Activated T-helper 17 cell treated with anti-CD3 and anti-CD28 coated beads, Interleukin-2, amount 50 U/mL, for 72 hours (primary cell): Measurements from ENCODE around the gene MAP3K4. TPM values are rescaled to one million over a fixed set of nuclear protein-coding genes. Genes with fewer than 3 reads are reported as not detected.
"Not testable (repeated sequence)": the region's sequence is repeated elsewhere in the genome, so short reads cannot be mapped to it uniquely, and the experiment has no call there.

Experiments used
- ATAC-seq: fragments of 150-1000 bp; cut with Tn5 transposase; replicated peaks from 2 replicates; pipeline ENCODE4 v1.10.0; 2021; ENCODE audit warnings: mild to moderate bottlenecking, moderate library complexity
- H3K27ac Mint-ChIP-seq: one replicate; pipeline ENCODE4 v1.8.0; 2022; ENCODE audit warnings: mixed read lengths
- H3K27me3 Mint-ChIP-seq: one replicate; pipeline ENCODE4 v1.8.0; 2022; ENCODE audit warnings: mixed read lengths
- H3K36me3 Mint-ChIP-seq: one replicate; pipeline ENCODE4 v1.8.0; 2022; ENCODE audit warnings: low read depth, mild to moderate bottlenecking, mixed read lengths
- H3K4me1 Mint-ChIP-seq: one replicate; pipeline ENCODE4 v1.8.0; 2022; ENCODE audit warnings: mixed read lengths
- H3K4me3 Mint-ChIP-seq: one replicate; pipeline ENCODE4 v1.8.0; 2022; ENCODE audit warnings: mild to moderate bottlenecking, mixed read lengths
- H3K9me3 Mint-ChIP-seq: one replicate; pipeline ENCODE4 v1.8.0; 2022; ENCODE audit warnings: mixed read lengths
- total RNA-seq, 2 donors: library from RNA; stranded (reverse); gene quantifications; one replicate each; pipeline ENCODE4 v1.2.3, GENCODE V29; 2022

Gene MAP3K4
- total RNA-seq, 2 donors from 2014 or later = 76.1 to 97.9 TPM

DNA sequence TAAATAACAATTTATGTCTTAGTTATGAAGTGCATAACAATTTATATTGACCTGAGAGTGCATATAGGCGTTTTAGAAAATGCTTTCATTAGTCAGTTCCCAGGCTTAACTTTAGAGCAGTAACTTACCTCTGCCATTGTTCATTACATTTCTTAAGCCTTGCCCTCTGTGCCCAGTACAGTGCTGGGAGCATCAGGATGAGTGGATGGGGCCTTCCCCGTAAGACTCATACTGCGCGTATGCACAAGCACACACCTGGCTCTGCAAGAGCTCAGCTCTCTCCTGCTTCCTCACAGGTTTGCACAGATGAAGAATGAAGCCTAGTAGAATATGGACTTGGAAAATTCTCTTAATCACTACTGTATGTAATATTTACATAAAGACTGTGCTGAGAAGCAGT is 125.0 kb downstream of the MAP3K4 start:
- Mint-ChIP-seq H3K27me3 (no peaks in the 10 kb centered on the region), H3K36me3 (peaks cover 100% of the 10 kb centered on the region), H3K9me3 (no peaks in the 10 kb centered on the region), H3K4me3 (peak overlapping the region; percentile 50), H3K4me1 (peaks cover 30% of the 10 kb centered on the region), H3K27ac (peak overlapping the region; percentile 94)
- ATAC-seq = peak; percentile 53

DNA sequence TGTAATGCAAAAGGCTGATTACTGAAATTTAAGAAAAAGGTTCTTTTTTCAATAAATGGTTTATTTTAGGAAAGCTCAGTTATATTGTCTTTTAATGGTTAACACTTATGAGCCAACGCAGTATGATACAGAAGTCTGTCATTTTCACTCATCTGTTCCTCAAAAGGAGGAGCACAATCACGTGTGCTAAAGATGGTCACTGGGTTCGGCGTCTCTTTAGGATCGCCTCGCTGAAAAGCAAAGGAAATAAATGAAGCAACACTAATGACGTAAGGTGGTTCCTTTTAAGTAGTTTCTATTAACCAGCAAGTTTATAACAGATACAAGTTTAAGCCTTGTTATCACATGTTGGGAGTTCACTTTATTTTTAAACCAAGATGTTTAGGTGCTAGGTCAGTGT is 125.7 kb downstream of the MAP3K4 start:
- Mint-ChIP-seq H3K4me1 (peaks cover 23% of the 10 kb centered on the region), H3K9me3 (no peaks in the 10 kb centered on the region), H3K27me3 (no peaks in the 10 kb centered on the region), H3K36me3 (peaks cover 100% of the 10 kb centered on the region), H3K4me3 (no peak overlapping the region), H3K27ac (no peak overlapping the region)
- no peak for ATAC-seq

GRCh38 chr6:161117942-161118341 is 126.4 kb downstream of the MAP3K4 start:
- no peak for ATAC-seq
- H3K4me3 Mint-ChIP-seq = no peak overlapping the region
- no peaks in the 10 kb centered on the region for H3K9me3 Mint-ChIP-seq
- peaks cover 100% of the 10 kb centered on the region for H3K36me3 Mint-ChIP-seq
- H3K4me1 Mint-ChIP-seq = peaks cover 17% of the 10 kb centered on the region
- H3K27ac Mint-ChIP-seq = no peak overlapping the region
- no peaks in the 10 kb centered on the region for H3K27me3 Mint-ChIP-seq

DNA sequence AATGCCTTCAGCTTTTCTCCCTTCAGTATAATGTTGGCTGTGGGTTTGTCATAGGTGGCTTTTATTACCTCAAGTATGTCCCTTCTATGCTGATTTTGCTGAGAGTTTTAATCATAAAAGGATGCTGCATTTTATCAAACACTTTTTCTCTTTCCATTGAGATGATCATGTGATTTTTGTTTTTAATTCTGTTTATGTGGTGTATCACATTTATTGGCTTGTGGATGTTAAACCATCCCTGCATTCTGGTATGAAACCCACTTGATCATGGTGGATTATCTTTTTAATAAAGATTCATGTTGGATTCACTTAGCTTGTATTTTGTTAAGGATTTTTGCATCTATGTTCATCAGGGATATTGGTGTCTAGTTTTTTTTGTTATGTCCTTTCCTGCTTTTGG is 131.8 kb downstream of the MAP3K4 start:
- not testable (repeated sequence) for H3K4me3 Mint-ChIP-seq, H3K27me3 Mint-ChIP-seq, ATAC-seq, H3K9me3 Mint-ChIP-seq, H3K27ac Mint-ChIP-seq
- peaks cover 97% of the 10 kb centered on the region for H3K36me3 Mint-ChIP-seq
- peaks cover 25% of the 10 kb centered on the region for H3K4me1 Mint-ChIP-seq

DNA sequence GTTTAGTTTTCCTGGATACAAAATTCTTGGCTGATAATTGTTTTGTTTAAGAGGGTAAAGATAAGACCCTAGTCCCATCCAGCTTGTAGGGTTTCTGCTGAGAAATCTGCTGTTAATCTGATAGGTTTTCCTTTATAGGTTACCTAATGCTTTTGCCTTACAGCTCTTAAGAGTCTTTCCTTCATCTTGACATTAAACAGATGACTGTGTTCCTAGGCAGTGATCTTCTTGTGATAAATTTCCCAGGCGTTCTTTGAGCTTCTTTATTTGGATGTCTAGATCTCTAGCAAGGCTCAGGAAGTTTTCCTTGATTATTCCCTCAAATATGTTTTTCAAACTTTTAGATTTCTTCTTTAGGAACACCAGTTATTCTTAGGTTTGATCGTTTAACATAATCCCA is 134.0 kb downstream of the MAP3K4 start:
- peaks cover 9% of the 10 kb centered on the region for H3K9me3 Mint-ChIP-seq
- H3K27ac Mint-ChIP-seq = peak overlapping the region; percentile 61
- no peak overlapping the region for H3K4me3 Mint-ChIP-seq
- H3K27me3 Mint-ChIP-seq = no peaks in the 10 kb centered on the region
- no peak for ATAC-seq
- peaks cover 96% of the 10 kb centered on the region for H3K36me3 Mint-ChIP-seq
- H3K4me1 Mint-ChIP-seq = peaks cover 36% of the 10 kb centered on the region

- Mint-ChIP-seq H3K36me3 (peaks cover 84% of the 10 kb centered on the region), H3K27ac (peak overlapping the region; percentile 95), H3K27me3 (no peaks in the 10 kb centered on the region), H3K4me1 (peaks cover 36% of the 10 kb centered on the region), H3K4me3 (peak overlapping the region; percentile 68), H3K9me3 (peaks cover 9% of the 10 kb centered on the region)
- no peak for ATAC-seq
These were observed 135.6 kb downstream of the MAP3K4 start for GRCh38 chr6:161127071-161127740.

GRCh38 chr6:161128230-161128629 is 136.7 kb downstream of the MAP3K4 start:
- Mint-ChIP-seq H3K27ac (peak overlapping the region; percentile 95), H3K27me3 (no peaks in the 10 kb centered on the region), H3K36me3 (peaks cover 80% of the 10 kb centered on the region), H3K4me3 (peak overlapping the region; percentile 68), H3K4me1 (peaks cover 36% of the 10 kb centered on the region), H3K9me3 (peaks cover 9% of the 10 kb centered on the region)
- peak; percentile 70 for ATAC-seq

- Mint-ChIP-seq H3K27me3 (no peaks in the 10 kb centered on the region), H3K4me1 (peaks cover 36% of the 10 kb centered on the region), H3K27ac (peak overlapping the region; percentile 95), H3K36me3 (peaks cover 74% of the 10 kb centered on the region), H3K4me3 (peak overlapping the region; percentile 68), H3K9me3 (peaks cover 9% of the 10 kb centered on the region)
- ATAC-seq = peak; percentile 82
These were observed 137.2 kb downstream of the MAP3K4 start for GRCh38 chr6:161128680-161129196.

GRCh38 chr6:161130541-161130940 is 139.0 kb downstream of the MAP3K4 start:
- ATAC-seq = no peak
- H3K4me3 Mint-ChIP-seq = no peak overlapping the region
- peaks cover 65% of the 10 kb centered on the region for H3K36me3 Mint-ChIP-seq
- H3K9me3 Mint-ChIP-seq = no peaks in the 10 kb centered on the region
- peaks cover 25% of the 10 kb centered on the region for H3K4me1 Mint-ChIP-seq
- peak overlapping the region; percentile 95 for H3K27ac Mint-ChIP-seq
- no peaks in the 10 kb centered on the region for H3K27me3 Mint-ChIP-seq

DNA sequence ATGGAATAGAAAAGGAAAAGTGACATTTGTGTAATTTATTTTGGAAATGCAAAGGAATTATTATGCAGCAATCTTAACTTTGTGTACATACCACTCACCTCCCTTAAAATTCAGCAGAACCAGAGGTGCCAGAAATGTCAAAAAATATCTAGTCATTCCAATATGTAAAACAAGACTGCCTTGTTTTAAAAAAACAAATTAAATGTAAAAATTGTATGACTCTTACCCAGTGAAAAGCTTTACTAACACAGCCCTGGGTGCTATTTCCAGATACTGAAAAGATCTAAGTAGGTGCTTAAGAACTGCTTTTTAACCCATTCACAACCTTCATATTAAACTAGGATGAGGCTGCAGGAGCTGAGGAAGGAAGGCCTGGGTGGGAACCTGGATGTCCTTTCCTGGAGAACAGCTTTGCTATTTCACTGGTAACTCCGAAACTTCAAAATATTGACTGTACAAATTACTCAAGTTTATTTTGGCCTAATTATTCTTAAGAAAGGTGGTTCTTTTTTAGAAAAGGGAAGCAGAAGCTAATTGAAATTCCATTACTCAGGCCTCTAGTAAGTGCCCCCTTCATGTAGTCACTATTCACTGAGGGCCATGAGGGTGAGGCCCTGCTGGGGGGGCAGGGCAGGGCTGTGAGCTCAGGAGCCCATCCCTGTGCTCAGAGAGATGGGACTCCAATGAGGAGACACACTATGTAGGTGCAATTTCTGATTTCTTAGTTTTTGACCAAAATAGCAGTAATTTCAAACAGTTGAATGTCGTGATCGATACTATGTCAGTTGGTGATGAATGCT is 139.6 kb downstream of the MAP3K4 start:
- Mint-ChIP-seq H3K27ac (peak overlapping the region; percentile 36), H3K36me3 (peaks cover 65% of the 10 kb centered on the region), H3K9me3 (no peaks in the 10 kb centered on the region), H3K27me3 (no peaks in the 10 kb centered on the region), H3K4me3 (no peak overlapping the region), H3K4me1 (peaks cover 26% of the 10 kb centered on the region)
- no peak for ATAC-seq

DNA sequence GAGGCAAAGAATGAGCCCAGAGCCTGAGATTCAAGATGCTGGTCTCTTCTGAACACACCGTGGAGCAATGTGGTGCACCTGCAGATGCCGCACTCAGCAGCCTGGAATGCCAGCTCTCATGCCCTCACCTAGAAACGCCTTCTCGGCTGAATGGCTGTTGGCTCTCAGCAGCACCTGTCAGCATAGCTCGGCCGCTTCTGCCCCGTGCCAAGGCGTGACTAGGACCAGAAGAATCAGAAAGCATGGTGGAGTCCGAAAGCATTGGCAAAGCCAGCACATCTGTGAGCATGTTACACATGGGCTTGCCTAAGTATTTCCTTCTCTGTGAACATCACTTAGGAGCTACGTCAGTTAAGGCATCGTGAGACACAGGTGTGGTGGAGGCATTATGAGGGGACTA is 140.8 kb downstream of the MAP3K4 start:
- H3K36me3 Mint-ChIP-seq = peaks cover 65% of the 10 kb centered on the region
- H3K4me3 Mint-ChIP-seq = no peak overlapping the region
- H3K4me1 Mint-ChIP-seq = peaks cover 31% of the 10 kb centered on the region
- H3K9me3 Mint-ChIP-seq = no peaks in the 10 kb centered on the region
- H3K27ac Mint-ChIP-seq = no peak overlapping the region
- ATAC-seq = no peak
- no peaks in the 10 kb centered on the region for H3K27me3 Mint-ChIP-seq

- no peak overlapping the region for H3K4me3 Mint-ChIP-seq
- no peak overlapping the region for H3K27ac Mint-ChIP-seq
- no peaks in the 10 kb centered on the region for H3K9me3 Mint-ChIP-seq
These were observed 142.4 kb downstream of the MAP3K4 start for GRCh38 chr6:161133963-161134362.

DNA sequence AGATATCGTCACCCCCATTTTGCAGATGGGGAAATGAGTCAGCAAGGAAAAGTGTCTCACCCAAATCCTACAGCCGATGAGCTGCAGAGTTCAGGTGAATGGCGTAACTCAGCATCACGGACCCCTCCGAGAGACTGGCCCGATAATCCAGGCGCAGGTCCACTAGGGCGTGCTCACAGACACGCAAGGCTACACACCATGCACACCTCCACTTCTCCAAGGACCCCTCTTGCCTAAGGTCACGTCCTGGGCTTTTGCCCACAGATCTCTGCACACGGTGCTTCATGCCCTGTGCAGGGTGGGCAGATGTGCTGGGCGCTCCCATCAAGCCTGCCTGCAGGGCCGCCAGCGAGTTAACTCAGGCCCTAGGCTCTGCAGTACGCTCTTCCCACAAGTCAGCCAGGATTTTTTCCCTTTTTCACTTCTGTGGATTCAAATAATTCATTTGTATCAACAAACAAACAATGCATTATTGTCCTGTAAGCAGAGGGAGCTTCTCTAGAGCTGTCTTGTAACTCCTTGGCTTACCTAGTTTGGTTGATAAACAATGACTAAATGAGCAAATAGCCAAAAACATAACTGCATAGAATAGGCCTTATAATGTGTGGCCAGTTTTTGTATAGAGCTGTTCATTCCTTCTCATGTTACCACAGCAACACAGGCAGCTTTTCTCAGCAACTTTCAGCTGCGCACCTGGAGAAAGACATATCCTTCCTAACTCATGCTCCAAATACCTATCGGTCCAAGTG is 143.2 kb downstream of the MAP3K4 start:
- H3K9me3 Mint-ChIP-seq = no peaks in the 10 kb centered on the region
- no peak overlapping the region for H3K27ac Mint-ChIP-seq
- H3K4me3 Mint-ChIP-seq = no peak overlapping the region
- ATAC-seq = no peak
- peaks cover 50% of the 10 kb centered on the region for H3K36me3 Mint-ChIP-seq
- H3K4me1 Mint-ChIP-seq = peaks cover 10% of the 10 kb centered on the region
- no peaks in the 10 kb centered on the region for H3K27me3 Mint-ChIP-seq

More at GRCh38 chr6:161133963-161134362, 142.4 kb downstream of the MAP3K4 start:
- Mint-ChIP-seq H3K36me3 (peaks cover 58% of the 10 kb centered on the region), H3K4me1 (peaks cover 15% of the 10 kb centered on the region), H3K27me3 (no peaks in the 10 kb centered on the region)
- ATAC-seq = no peak
